GM21526 (cell line): ENCODE measurements around the gene DAGLB.
"Not testable (repeated sequence)": the region's sequence is repeated elsewhere in the genome, so short reads cannot be mapped to it uniquely, and the experiment has no call there.

Experiments used
- ATAC-seq: cut with Tn5 transposase; IDR thresholded peaks from one replicate; pipeline ENCODE4 v1.9.1; 2021; ENCODE audit warnings: moderate library complexity; ENCODE audit not compliant: unreplicated experiment, low FRiP score

DAGLB gene

DNA sequence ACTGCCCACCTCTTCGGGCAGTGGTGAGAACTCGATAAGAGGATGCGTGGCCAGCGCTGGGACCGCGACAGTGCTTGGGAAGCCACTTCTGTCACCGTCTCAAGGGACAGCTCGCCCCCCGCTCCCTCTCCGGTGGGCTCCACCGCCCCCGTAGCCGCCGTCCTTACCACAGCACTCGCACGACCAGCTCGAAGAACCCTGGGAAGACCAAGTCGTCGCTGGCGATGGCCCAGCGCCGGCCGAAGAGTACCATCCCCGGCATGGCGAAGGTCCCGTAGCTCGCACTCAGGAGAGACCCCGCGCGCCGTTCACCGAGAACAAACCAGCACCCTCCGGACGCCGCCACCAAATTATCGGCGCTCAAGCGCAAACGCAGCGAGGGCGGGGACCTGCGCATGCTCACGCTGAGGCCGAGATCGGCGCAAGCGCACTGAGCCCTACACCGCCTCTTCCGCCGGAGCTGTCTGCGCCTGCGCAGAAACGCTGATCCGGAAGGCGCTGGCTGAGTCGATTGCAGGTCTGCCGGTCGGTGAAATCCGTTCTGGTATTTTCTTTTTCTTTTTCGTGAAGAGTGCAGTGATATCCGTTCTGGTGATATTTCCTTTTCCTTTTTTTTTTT is at the start of gene DAGLB:
Gene DAGLB, minus strand, starts transcription at position 374 of the 619 bp plus-strand sequence. Its CDS starts 112 bp downstream, at position 262.
- peak; percentile 81 for ATAC-seq

- no peak for ATAC-seq
These were observed 49.8 kb upstream of the DAGLB start for GRCh38 chr7:6497637-6497905.

- no peak for ATAC-seq
These were observed 49.3 kb upstream of the DAGLB start for GRCh38 chr7:6496842-6497636.

DNA sequence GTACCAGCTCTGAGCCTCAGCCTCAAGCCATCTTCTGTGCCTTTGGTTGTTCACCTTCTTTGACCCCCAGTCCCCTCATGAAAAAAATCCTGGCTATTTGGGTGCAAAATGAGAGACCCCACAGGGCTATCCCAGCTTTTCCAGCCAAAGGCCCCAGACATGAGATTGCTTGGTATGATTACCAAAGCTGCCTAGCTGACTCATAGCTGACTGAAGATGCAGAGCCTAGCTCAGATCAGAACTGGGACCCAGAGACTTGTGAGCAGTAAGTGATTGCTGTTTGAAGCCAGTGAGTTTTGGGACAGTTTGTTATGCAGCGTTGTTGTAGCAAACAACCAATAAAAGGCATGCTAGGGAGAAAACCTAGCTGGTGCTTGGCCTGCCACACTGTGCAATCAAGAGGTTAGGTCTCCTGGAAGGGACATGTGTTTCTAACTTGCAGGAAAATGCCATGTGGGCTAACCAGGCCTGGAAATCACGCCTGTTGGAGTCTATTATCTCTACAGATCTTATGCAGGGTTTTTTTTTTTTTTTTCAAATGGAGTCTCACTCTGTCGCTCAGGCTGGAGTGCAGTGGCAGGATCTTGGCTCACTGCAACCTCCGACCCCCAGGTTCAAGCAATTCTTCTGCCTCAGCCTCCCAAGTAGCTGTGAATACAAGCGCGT is 48.0 kb upstream of the DAGLB start:
- ATAC-seq = no peak

DNA sequence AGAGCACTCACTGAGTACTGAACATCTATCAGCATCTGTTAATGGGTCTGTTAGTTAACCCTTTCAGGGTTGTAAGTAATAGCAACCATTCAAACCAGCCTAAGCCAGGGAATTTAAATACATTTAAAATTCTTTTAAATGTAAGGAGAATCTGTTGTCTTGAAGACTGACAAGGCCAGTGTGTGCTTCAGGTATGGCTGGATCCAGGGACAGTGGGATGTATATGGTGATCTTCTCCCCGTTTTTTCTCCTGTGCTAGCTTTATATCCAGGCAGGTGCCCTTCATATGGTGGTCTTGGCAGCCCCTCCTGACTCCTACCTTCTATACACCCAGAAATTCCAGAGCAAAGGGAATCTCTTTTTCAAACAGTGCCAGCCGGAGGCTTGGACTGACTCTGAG is 46.6 kb upstream of the DAGLB start:
- no peak for ATAC-seq

GRCh38 chr7:6491194-6491593 is 43.4 kb upstream of the DAGLB start:
- ATAC-seq = no peak

- no peak for ATAC-seq
These were observed 41.9 kb upstream of the DAGLB start for GRCh38 chr7:6489612-6490011.

- no peak for ATAC-seq
These were observed 39.4 kb upstream of the DAGLB start for GRCh38 chr7:6487184-6487545.

- ATAC-seq = no peak
These were observed 38.9 kb upstream of the DAGLB start for GRCh38 chr7:6486438-6487183.

DNA sequence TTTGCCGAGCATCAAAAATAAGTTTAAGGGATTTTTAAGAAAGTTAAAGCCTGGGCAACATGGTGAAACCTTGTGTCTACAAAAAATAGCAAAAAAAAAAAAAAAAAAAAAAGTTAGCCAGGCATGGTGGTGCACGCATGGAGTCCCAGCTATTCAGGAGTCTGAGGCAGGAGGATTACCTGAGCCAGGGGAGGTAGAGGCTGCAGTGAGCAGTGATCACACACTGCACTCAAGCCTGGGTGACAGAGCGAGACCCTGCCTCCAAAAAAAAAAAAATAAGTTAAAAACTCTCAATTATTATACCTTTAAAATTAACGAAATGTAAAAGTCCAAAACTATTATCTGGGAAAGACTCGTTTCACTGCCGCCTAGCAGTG is 35.0 kb upstream of the DAGLB start:
- no peak for ATAC-seq

GRCh38 chr7:6482307-6482706 is 34.6 kb upstream of the DAGLB start:
- ATAC-seq = no peak

- ATAC-seq = no peak
These were observed 33.7 kb upstream of the DAGLB start for GRCh38 chr7:6481445-6481844.

DNA sequence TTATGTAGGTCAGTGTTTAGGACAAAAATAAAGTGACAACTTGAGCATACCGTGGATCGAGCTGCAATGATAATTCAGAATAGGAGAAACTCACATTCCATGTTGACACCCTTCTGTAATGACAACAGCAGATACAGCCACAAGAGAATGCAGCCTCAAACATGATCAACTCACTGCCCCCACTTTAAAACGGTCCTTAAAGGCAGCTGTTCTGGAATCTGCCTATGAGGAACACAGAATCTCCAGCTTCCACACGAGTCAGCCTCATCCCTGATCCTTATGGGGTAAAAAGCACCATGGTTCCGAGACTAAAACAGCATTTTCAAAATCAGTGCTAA is 32.5 kb upstream of the DAGLB start:
- ATAC-seq = no peak

DNA sequence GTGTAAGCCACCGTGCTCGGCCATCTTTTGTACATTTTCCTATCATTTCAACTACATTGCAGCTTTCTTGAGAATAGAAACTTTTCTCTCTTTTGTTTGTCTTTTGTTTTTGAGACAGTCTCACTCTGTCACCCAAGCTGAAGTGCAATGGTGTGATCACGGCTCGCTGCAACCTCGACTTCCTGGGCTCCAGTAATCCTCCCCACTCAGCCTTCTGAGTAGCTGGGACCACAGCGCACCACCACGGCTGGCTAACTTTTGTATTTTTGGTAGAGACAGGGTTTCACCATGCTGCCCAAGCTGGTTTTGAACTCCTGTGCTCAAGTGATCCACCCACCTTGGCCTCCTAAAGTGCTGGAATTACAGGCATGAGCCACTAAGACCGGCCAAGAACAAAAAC is 31.3 kb upstream of the DAGLB start:
- no peak for ATAC-seq

- ATAC-seq = no peak
These were observed 30.4 kb upstream of the DAGLB start for GRCh38 chr7:6478186-6478585.

DNA sequence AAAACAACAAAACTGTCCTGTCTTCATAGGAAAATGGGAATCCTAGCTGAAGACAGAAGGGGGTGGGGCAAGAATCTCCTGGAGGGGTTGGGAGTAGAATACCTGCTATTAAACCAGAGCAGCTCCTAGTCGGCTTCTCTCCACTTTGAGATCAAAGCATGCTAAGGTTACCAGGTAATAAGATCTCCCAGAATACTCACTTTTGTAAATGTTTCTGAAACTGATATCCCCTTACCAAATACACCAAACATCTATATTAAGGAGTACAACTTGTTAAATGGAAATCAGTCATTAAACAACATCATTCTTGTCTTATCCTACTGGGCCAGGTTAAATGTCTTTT is 29.5 kb upstream of the DAGLB start:
- ATAC-seq = no peak

DNA sequence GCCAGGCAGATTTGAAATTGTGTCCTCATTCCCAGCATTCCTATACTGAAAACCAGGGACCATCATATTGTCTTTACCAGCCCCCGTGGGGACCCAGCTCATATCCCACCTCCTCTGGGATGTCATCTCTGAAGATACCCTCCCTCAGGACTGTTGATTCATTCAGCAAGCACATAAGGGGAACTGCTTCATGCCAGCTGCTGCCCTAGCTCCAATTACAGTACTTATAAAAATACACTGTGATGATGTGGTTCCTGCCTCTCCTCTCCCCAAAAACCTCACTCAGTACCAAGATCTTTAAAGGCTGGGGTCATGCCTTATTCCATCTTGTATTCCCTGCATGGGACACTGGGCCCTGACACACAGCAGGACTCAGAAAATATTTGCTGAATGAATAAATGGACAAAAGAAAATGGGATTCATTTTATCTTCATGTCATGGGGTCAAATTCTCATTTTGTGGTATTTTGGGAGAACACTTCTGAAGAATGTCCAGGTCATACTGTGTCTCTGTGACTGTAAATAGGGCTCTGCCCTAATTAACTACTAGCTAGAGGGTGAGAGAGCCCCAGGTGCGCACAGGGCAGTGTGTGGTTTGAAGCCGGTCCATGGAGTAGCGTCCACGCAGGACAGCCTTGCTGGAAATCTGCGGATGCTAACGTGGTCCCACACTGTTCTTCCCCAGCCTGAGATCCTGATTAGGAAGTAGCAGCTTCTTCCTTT is 29.0 kb upstream of the DAGLB start:
- ATAC-seq = no peak

- ATAC-seq = no peak
These were observed 27.9 kb upstream of the DAGLB start for GRCh38 chr7:6475433-6476186.

GRCh38 chr7:6465862-6466261 is 18.1 kb upstream of the DAGLB start:
- ATAC-seq = no peak

- ATAC-seq = not testable (repeated sequence)
These were observed 15.9 kb upstream of the DAGLB start for GRCh38 chr7:6463609-6464008.
